Endothelial cell of umbilical vein (primary cell): Measurements from ENCODE around the gene RAP1GAP. TPM values are rescaled to one million over a fixed set of nuclear protein-coding genes. Genes with fewer than 3 reads are reported as not detected.
A peak's percentile ranks its signal among the peaks of the same experiment; 100 is the strongest.

Experiments
- BruUV-seq: library from RNA; stranded (reverse); fragments of 400-500 nt; replicated peaks from 2 replicates; lab custom pipeline; 2021; lab: Mats Ljungman, UMichigan
- CTCF ChIA-PET: fragments of 300-600, 350-600 bp; sonication (Branson Sonifier 250); formaldehyde crosslinking; loops from one replicate; lab custom pipeline; 2021; ENCODE audit warnings: antibody characterized with exemption, inconsistent platforms; lab: Charles Lee
- POLR2A ChIA-PET: fragments of 300-600, 350-600 bp; sonication (Branson Sonifier 250); formaldehyde crosslinking; loops from one replicate; lab custom pipeline; 2021; ENCODE audit warnings: antibody characterized with exemption, inconsistent platforms; lab: Charles Lee
- DNase-seq: peaks from one replicate; pipeline ENCODE4 v3.0.0-alpha.2; 2011; ENCODE audit warnings: low read depth, low spot score
- FAIRE-seq: peaks from 2 replicates; lab custom pipeline; 2011; peaks lifted over from hg19 to GRCh38; lab: Jason Lieb, UNC
- H2AFZ ChIP-seq: 2 replicates; pipeline ENCODE4 v1.6.0; 2012; ENCODE audit warnings: low read depth, low read length, control low read depth, inconsistent platforms
- H3K27ac ChIP-seq: 2 replicates; pipeline ENCODE4 v1.5.1; 2011; ENCODE audit warnings: low read depth, mild to moderate bottlenecking, control low read depth, low read length, moderate library complexity; ENCODE audit not compliant: insufficient read depth
- H3K27me3 ChIP-seq, 2 experiments: 2 replicates each; pipeline versions ENCODE4 v1.6.0 to v1.6.1; 2011; ENCODE audit warnings: low read length in 2 of 2, mixed read lengths in 1 of 2; ENCODE audit not compliant: control insufficient read depth in 2 of 2, insufficient read depth in 2 of 2
- H3K36me3 ChIP-seq, 2 experiments: 2 replicates in 1 of 2; 3 replicates in 1 of 2; pipeline ENCODE4 v1.5.1; 2011; ENCODE audit warnings: low read length in 2 of 2, mild to moderate bottlenecking in 1 of 2, moderate library complexity in 1 of 2; ENCODE audit not compliant: control insufficient read depth in 2 of 2, insufficient read depth in 2 of 2; ENCODE audit errors: extremely low read depth in 1 of 2
- H3K4me1 ChIP-seq: 3 replicates; pipeline ENCODE4 v1.5.1; 2011; ENCODE audit warnings: mild to moderate bottlenecking, low read length; ENCODE audit not compliant: control insufficient read depth, insufficient read depth; ENCODE audit errors: extremely low read depth
- H3K4me2 ChIP-seq: 2 replicates; pipeline ENCODE4 v1.6.1; 2011; ENCODE audit warnings: low read length, control low read depth, mixed read lengths; ENCODE audit not compliant: insufficient read depth
- H3K4me3 ChIP-seq, 3 experiments: fragments of 200-600 bp in 1 of 3; sonication (generic), shearing (Covaris generic) in 1 of 3; replicated peaks in 1 of 3; 2 replicates each; pipeline ENCODE4 v1.5.1; 2011 to 2016; ENCODE audit warnings: control low read depth in 3 of 3, low read length in 3 of 3, mild to moderate bottlenecking in 2 of 3, inconsistent platforms in 1 of 3, low read depth in 1 of 3, moderate library complexity in 1 of 3; ENCODE audit not compliant: insufficient read depth in 1 of 3
- H3K79me2 ChIP-seq: 2 replicates; pipeline ENCODE4 v1.6.0; 2012; ENCODE audit warnings: low read length, inconsistent platforms; ENCODE audit not compliant: control insufficient read depth, insufficient read depth
- H3K9ac ChIP-seq: replicated peaks from 2 replicates; pipeline ENCODE3; 2011; ENCODE audit warnings: low read length, control low read depth; ENCODE audit not compliant: insufficient read depth; ENCODE audit errors: extremely low read depth
- H3K9me1 ChIP-seq: replicated peaks from 3 replicates; pipeline ENCODE4 v1.6.0; 2011; ENCODE audit warnings: mild to moderate bottlenecking, low read length; ENCODE audit not compliant: control insufficient read depth, insufficient read depth; ENCODE audit errors: extremely low read depth
- H3K9me3 ChIP-seq: replicated peaks from 2 replicates; pipeline ENCODE4 v1.5.1; 2012; ENCODE audit warnings: low read length, inconsistent platforms; ENCODE audit not compliant: control insufficient read depth, insufficient read depth
- H4K20me1 ChIP-seq: replicated peaks from 2 replicates; pipeline ENCODE3; 2011; ENCODE audit warnings: mild to moderate bottlenecking, low read length; ENCODE audit not compliant: control insufficient read depth, insufficient read depth; ENCODE audit errors: extremely low read depth
- POLR2AphosphoS5 ChIP-seq: IDR thresholded peaks from 2 replicates; pipeline ENCODE4 v1.6.1; 2012; ENCODE audit warnings: low read depth, mild to moderate bottlenecking, control low read depth, low read length, moderate library complexity; ENCODE audit not compliant: insufficient read depth
- dilution Hi-C: fragments of 300-500 bp; cut with MboI; formaldehyde crosslinking; loops from one replicate; pipeline ENCODE4 v1.15.0; 2019; ENCODE audit warnings: low sequenced_read_pairs; ENCODE audit not compliant: extremely low pct_ligation_motif_present
- intact Hi-C: fragments of 100-400 bp; cut with micrococcal nuclease; formaldehyde crosslinking; loops from one replicate; pipeline ENCODE4 v1.10.0; 2022
- polyA plus RNA-seq, 4 experiments: library from polyadenylated mRNA; depleted of rRNA in 3 of 4; stranded (reverse) in 3 of 4; unstranded in 1 of 4; fragments of >200 nt; gene quantifications; 2 replicates each; pipeline versions ENCODE4 v1.2.1 to v1.2.3, GENCODE V29; 2011 to 2012; ENCODE audit warnings: missing spikeins in 1 of 4
- total RNA-seq: library from RNA; stranded (reverse); gene quantifications from 2 replicates; pipeline ENCODE4 v1.2.3, GENCODE V29; 2021
- TF ChIP-seq, protein P1 (sequence below): IDR thresholded peaks from 2 replicates; pipeline ENCODE4 v1.6.1; 2011; ENCODE audit not compliant: insufficient read depth, insufficient read length
- TF ChIP-seq, protein P2 (sequence below), 2 donors: IDR thresholded peaks; 1 replicate in 1 of 2; 2 replicates in 1 of 2; pipeline ENCODE4 v1.5.1; 2011; ENCODE audit warnings: low read length in 2 of 2, mild to moderate bottlenecking in 2 of 2, moderate library complexity in 2 of 2, control low read depth in 1 of 2, inconsistent platforms in 1 of 2, low read depth in 1 of 2; ENCODE audit not compliant: insufficient read depth in 1 of 2; ENCODE audit errors: extremely low read depth in 1 of 2

RAP1GAP gene
- total and polyA plus RNA-seq, 2 donors (not counting 3 experiments of a cell fraction or from before 2014, with no cell fraction given), result 0.07 to 0.20 TPM

DNA sequence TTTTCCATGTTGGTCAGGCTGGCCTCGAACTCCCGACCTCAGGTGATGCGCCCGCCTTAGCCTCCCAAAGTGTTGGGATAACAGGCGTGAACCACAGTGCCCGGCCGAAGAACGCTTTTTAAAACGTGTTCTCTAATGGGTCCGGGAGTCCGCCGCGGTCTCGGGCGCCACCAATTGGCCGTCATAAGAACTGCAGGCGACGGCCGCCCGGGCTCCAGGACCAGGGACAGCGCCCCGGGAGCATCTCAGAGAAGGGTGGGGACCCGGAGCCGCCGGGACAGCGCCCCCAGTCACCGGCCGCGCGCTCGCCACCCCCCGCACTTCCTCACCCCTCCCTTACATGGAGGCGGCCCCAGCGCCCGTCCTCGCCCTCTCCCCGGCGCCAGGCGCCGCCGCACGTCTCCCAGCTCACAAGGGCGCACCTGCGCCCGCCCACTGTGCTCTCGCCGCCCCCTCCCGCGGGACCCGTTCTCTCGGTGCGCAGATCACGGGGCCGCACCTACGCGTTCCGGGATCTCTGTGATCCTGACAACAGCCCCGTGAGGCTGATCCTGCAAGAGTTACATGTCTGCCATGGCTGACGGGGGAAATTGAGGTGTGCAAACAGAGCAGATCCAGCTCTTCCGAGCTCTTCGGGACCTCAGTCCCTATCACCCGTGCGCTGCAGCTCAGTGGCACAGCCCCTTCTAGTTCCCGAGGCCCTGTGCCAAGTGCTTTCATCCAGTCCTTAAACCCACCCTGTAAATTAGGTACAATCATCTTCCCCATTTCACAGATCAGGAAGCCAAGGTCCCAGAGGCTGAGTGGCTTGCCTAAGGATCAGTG lies 9.8 kb downstream of the RAP1GAP start:
- Histone ChIP-seq H3K9me3 (no peaks in the 10 kb centered on the region), H3K4me2 (no peak overlapping the region), H3K36me3 (no peaks in the 10 kb centered on the region), H3K4me1 (no peaks in the 10 kb centered on the region), H3K9me1 (no peaks in the 10 kb centered on the region), H2AFZ (no peak overlapping the region), H3K27ac (no peak overlapping the region), H3K4me3 (no peak overlapping the region), H4K20me1 (no peaks in the 10 kb centered on the region), H3K79me2 (no peaks in the 10 kb centered on the region), H3K9ac (no peak overlapping the region), H3K27me3 (peaks cover 7% of the 10 kb centered on the region in 2 experiments)
- FAIRE-seq, result peak; percentile 69
- dilution Hi-C loops, result no loop called here
- CTCF ChIA-PET, result interaction anchor here (0.6 to 5.4 kb wide), 15 partner anchors 12 to 407 kb away, joined by 3 to 90 read pairs (median 4); partner anchors contain the start of gene ALPL
- BruUV-seq, result no TSS peak
- POLR2A ChIA-PET, result no interaction called here
- intact Hi-C loops, result loop anchor here (1.0 to 2.0 kb wide), 5 partner anchors 11 to 289 kb away; no protein-coding TSS in a partner anchor
- peak; percentile 54 for TF ChIP-seq POLR2AphosphoS5
- TF ChIP-seq, protein P1, sequence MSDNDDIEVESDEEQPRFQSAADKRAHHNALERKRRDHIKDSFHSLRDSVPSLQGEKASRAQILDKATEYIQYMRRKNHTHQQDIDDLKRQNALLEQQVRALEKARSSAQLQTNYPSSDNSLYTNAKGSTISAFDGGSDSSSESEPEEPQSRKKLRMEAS, result no peak
- TF ChIP-seq, protein P2, sequence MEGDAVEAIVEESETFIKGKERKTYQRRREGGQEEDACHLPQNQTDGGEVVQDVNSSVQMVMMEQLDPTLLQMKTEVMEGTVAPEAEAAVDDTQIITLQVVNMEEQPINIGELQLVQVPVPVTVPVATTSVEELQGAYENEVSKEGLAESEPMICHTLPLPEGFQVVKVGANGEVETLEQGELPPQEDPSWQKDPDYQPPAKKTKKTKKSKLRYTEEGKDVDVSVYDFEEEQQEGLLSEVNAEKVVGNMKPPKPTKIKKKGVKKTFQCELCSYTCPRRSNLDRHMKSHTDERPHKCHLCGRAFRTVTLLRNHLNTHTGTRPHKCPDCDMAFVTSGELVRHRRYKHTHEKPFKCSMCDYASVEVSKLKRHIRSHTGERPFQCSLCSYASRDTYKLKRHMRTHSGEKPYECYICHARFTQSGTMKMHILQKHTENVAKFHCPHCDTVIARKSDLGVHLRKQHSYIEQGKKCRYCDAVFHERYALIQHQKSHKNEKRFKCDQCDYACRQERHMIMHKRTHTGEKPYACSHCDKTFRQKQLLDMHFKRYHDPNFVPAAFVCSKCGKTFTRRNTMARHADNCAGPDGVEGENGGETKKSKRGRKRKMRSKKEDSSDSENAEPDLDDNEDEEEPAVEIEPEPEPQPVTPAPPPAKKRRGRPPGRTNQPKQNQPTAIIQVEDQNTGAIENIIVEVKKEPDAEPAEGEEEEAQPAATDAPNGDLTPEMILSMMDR (IDR thresholded peaks at IDR 0.05; ENCODE audit: extremely low read depth in 1 of 2, insufficient read depth in 1 of 2, low read depth in 1 of 2, low read length in 2 of 2), result peak; percentile 87 to 92
- DNase-seq, result peak; percentile 70
